Stimulated activated CD4-positive, alpha-beta T cell treated with anti-CD3 and anti-CD28 coated beads, Interleukin-1b, Interleukin-23, amount 100 ng/mL, for 48 hours (primary cell): ENCODE measurements around the gene ZNF564.
"Not testable (repeated sequence)": the region's sequence is repeated elsewhere in the genome, so short reads cannot be mapped to it uniquely, and the experiment has no call there.

Source experiments
- DNase-seq: peaks from one replicate; pipeline ENCODE4 v3.0.0-alpha.2; 2020

Gene ZNF564

DNA sequence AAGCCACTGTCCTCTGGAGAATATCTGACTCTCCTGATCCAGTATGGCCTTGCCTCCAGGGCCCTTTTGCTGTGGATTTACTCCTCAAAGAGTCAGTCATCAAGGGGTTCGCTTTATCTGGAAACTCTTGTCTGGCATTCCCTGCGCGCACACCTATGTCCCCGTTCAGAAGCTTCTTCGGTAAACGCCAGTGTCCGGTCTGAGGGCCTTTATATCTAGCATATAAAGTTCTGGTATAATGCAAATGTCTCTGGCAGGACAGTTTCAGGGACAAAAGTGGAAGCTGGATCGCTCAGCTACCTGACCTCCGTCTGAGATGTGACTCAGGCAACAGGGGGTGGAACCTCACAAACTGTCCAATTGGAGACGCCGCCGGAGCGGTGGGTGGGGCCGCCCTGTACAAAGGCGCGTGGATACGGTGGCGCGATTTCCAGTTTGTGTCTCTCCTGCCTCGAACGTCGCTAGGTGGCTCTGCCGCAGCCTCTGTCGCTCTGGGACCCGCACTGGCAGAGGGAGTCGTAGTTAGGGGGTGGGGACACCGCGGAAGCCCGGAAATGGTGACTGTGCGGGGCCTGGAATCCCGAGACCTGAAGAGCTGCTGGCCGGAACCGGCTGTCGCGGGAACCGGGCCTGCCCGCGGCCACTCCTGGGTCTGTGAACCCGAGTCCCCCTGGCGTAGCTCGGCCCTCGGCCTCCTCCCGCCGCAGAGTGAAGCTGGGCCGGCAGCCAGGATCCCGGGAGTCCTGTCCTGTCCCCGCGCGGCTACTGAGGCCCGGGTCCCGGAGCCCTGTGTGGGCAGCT, 56.1 kb downstream of the ZNF564 start:
- peak; percentile 95 for DNase-seq

DNA sequence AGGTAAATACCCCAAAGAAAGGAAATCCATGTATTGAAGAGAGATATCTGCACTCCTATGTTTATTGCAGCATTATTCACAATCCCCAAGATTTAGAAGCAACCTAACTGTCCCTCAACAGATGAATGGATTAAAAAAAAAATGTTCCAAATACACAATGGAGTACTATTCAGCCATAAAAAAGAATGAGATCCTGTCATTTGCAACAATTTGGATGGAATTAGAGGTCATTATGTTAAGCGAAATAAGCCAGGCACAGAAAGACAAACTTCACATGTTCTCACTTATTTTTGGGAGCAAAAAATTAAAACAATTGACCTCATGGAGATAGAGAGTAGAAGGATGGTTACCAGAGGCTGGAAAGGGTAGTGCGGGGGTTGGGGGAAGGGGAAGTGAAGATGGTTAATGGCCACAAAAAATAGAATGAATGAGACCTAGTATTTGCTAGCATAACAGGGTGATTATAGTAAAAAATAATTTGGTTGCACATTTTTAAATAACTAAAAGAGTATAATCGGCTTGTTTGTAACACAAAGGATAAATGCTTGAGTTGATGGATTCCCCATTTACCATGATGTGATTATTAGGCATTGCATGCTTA, 56.9 kb downstream of the ZNF564 start:
- DNase-seq, result no peak

DNA sequence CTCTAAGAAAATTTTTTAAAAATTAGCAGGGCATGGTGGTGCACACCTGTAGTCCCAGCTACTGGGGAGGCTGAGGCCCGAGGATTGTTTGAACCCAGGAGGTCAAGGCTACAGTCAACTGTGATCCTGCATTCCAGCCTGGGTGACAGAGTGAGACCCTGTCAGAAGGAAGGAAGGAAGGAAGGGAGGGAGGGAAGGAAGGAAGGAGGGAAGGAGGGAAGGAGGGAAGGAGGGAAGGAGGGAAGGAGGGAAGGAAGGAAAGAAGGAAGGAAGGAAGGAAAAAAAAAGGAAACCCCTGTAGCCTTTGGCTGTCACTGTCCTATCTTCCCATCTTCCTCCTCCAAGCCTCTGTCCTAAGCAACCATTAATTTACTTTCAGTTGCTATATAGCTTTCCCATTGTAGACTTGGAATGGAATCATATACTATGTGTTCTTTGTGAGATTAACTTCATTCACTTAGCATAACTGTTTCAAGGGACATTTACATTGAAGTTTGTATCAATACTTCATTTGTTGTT, 65.0 kb downstream of the ZNF564 start:
- not testable (repeated sequence) for DNase-seq

DNA sequence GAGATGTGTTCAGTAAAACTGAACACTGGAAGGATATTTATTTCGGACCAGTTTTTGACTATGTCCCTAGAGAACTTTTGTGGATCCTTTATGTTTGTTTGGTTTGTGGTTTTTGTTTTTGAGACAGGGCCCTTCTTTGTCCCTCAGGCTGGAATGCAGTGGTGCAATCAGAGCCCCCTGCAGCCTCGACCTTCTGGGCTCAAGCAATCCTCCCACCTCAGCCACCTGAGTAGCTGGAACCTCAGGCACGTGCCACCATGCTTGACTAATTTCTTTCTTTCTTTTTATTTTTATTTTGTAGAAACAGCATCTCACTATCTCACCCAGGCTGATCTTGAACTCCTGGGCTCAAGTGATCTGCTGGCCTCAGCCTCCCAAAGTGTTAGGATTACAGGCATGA, 65.7 kb downstream of the ZNF564 start:
- DNase-seq, result no peak

DNA sequence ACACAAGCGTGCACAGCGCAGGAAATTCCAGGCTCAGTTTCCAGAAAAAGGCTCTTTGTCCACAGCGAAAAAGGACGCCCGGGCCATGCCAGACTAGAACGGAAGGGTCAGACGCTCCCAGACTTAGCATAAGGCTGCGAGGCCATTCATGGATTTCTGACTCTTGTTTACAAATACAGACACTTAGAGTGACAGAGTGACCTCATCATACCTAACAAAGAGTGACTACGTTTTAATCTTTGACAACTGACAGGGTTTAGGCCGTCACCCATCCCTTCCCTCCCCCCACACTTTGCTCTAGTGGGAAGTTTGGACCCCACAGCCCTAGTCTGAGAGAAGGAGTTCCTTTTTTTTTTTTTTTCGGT, 66.2 kb downstream of the ZNF564 start:
- no peak for DNase-seq

DNA sequence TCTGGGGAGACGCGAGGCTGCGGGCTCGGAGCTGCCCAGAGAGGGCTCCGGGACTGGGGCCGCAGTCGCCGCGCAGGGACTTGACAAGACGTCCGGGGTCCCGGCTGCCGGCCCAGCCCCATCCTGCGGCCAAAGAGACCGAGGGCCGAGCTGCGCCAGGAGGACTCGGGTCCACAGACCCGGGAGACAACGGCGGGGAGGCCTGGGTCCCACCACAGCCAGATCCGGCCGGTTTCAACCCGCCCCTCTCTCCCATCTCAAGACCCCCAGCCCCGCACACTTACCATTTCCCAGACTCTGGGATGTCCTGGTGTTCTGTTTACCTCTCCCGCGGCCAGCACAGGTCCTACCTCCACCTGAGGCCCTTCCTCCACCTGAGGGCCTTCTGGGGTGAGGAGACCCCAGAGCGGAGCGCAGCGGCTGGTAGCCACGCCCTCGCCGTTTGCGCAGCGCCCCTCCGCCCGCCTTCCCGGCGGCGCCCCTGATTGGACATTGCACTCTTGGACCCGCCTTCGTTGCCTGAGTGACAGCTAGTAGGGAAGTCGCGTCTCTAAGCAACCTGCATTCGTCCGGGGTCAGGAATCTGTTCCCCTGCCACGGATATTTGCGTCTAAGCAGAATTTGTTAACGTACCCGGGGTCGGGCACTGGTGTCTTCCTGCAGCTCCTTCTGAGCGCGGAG, 66.8 kb downstream of the ZNF564 start, which contains the start of gene ZNF709:
ZNF709 (minus strand) TSS at position 446 of the 681 bp plus-strand sequence; CDS start at position 287, 159 bp downstream.
- DNase-seq, result peak; percentile 86

DNA sequence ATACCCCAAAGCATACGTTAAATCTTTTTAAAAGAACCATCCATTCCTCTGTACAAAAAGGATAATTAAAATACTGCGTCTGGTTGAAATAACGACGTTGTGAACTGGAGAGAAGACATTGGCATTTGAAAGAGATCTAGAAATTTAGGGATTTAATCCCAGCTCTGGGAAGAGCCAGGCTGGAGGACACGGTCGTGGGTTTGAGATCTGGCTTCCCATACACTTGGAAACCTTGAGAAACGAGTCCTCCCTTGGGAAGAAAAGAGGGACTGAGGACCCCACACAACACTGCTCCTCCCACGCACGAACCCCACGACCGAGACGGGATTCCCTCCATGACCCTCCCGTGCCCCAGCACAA, 67.3 kb downstream of the ZNF564 start:
- no peak for DNase-seq

DNA sequence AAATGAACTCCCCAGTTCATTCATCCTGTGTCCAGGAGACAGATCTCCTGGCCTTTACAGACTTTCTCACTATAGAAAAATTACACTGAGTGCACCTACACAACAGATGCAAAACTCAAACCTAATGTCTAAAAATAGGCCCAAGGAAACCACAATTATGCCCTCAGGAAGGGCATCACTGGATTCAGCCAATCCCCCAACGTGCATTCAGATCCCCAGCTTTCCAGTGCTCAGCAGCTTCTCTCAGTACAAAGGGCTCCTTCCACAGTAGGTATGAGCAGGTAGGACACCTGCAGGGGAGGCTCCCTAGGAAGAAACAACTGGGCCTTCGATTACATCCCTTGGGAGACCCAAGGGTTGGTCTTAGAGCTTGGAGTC, 68.8 kb downstream of the ZNF564 start:
- DNase-seq, result no peak

DNA sequence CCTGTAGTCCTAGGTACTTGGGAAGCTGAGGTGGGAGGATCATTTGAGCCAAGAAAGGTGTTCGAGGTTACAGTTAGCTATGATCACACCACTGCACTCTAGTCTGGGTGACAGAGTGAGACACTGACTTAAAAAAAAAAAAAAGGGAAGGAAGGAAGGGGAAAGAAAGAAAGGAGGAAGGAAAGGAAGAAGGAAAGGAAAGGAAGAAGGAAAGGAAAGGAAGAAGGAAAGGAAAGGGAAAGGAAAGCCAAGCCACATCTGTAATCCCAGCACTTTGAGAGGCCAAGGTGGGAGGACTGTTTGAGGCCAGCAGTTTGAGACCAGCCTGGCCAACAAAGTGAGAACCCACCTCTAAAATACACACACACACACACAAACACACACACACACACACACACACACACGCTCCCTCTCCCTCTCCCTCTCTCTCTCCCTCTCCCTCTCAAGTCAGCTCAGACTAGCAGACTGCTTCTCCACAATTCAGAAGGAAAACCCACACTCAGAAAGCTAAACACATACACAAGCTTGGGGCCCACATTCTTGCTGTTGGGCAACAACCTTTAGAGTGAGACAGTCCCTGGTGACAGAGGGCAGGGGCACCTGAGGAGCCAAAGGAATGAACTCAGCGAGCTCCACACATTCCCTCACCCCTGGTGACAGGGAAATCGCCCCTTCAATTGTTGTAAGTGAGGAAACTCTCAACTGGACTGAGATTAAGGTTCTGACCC, 69.3 kb downstream of the ZNF564 start:
- DNase-seq, result no peak

DNA sequence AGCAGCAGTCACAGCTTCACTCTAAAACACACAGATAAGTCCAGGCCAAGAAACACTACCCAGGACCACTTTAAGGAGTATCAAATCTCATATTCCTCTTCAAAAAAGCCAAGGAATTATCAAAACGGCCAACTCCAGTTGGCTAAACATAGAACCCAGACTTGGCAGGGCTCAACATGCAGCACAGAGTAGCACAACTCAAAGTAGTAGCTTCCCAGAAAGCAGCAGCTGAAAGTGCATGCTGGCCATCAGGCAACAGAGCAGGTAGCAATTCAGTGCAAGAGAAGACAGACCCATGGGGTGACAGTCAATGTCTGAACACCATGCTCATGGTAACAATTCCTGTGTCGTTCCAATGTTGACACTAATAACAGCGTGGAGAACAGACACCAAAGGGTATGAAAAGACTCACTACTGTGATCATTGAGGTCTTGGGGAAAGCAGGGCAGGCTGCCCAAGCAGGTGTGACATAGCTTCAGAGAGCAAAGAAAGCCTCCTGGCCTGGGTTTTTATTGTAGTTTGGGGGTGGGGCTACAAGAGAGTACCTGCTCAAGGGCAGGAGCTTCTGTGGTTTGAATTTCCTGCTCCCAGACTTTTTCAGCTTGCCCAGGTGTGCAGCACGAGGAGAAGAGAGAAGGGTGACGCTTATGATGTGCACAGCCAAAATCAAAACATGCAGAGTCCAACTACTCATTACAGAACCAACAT, 72.9 kb downstream of the ZNF564 start:
- DNase-seq, result no peak
